Measurements from ENCODE around the gene PLCB2. TPM values are rescaled to one million over a fixed set of nuclear protein-coding genes. Genes with fewer than 3 reads are reported as not detected.

Gene PLCB2
- polyA plus RNA-seq, 1 donor (not counting 4 experiments of a cell fraction or from before 2014, with no cell fraction given), result 0.73 TPM

DNA sequence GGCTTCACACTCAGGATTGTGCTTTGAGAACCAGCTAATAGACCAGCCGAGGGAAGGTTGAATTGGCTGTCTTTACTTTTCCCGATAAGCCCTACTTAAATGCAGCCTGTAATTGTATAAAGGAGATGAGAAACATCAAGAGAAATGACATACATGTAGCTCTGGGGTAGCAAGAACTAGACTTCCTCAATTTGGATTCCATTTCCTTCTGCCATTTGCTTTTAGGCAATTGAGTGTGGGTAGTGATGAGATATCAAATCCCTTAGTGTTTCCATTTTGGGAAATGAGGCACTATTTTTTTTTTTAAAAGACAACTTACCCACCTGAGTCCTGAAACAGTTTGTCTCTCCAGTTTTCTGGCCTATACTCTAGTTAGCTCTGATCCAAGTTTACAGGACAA lies 18.0 kb upstream of the PLCB2 start:
- H3K9me3 ChIP-seq (ENCODE audit: control insufficient read depth, low read depth, low read length), result no peaks in the 10 kb centered on the region
- peaks cover 0 to 10% of the 10 kb centered on the region in 2 experiments for H3K36me3 ChIP-seq (ENCODE audit: control insufficient read depth in 2 of 2, extremely low read depth in 1 of 2, insufficient read depth in 2 of 2, low read length in 2 of 2)
- peaks cover 21% of the 10 kb centered on the region for H3K79me2 ChIP-seq (ENCODE audit: control insufficient read depth, insufficient read depth, low read length)
- no peak overlapping the region for H2AFZ ChIP-seq (ENCODE audit: control insufficient read depth, low read length)
- H3K9ac ChIP-seq (ENCODE audit: control insufficient read depth, extremely low read depth, insufficient read depth, low read length), result no peak overlapping the region
- H3K4me2 ChIP-seq (ENCODE audit: control insufficient read depth, extremely low read depth, insufficient read depth, low read depth, low read length), result peak overlapping the region; percentile 60
- no peaks in the 10 kb centered on the region for H3K27me3 ChIP-seq (ENCODE audit: control insufficient read depth, extremely low read depth, insufficient read depth, low read length)
- H4K20me1 ChIP-seq (ENCODE audit: control insufficient read depth, extremely low read depth, insufficient read depth, low read length), result no peaks in the 10 kb centered on the region
- FAIRE-seq, result no peak
- TF ChIP-seq, protein P1, sequence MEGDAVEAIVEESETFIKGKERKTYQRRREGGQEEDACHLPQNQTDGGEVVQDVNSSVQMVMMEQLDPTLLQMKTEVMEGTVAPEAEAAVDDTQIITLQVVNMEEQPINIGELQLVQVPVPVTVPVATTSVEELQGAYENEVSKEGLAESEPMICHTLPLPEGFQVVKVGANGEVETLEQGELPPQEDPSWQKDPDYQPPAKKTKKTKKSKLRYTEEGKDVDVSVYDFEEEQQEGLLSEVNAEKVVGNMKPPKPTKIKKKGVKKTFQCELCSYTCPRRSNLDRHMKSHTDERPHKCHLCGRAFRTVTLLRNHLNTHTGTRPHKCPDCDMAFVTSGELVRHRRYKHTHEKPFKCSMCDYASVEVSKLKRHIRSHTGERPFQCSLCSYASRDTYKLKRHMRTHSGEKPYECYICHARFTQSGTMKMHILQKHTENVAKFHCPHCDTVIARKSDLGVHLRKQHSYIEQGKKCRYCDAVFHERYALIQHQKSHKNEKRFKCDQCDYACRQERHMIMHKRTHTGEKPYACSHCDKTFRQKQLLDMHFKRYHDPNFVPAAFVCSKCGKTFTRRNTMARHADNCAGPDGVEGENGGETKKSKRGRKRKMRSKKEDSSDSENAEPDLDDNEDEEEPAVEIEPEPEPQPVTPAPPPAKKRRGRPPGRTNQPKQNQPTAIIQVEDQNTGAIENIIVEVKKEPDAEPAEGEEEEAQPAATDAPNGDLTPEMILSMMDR (optimal IDR thresholded peaks at IDR 0.05 in 1 of 3, IDR thresholded peaks at IDR 0.05 in 1 of 3, conservative IDR thresholded peaks at IDR 0.05 in 1 of 3; ENCODE audit: extremely low read depth in 1 of 3, insufficient read depth in 2 of 3, low read length in 3 of 3), result no peak
- no peak for TF ChIP-seq EZH2 (IDR thresholded peaks at IDR 0.05; ENCODE audit: low read length)
- H3K4me3 ChIP-seq (ENCODE audit: control insufficient read depth in 2 of 3, extremely low read depth in 1 of 3, insufficient read depth in 2 of 3, low read depth in 1 of 3, low read length in 3 of 3), result peak overlapping the region in 1 of 3 experiments; percentile 73
- peaks cover 45% of the 10 kb centered on the region for H3K4me1 ChIP-seq (ENCODE audit: control insufficient read depth, extremely low read depth, insufficient read depth, low read length)
- DNase-seq (ENCODE audit: low read depth, low spot score), result no peak
- no peak overlapping the region for H3K27ac ChIP-seq (ENCODE audit: control insufficient read depth, insufficient read depth, low read length)
- H3K9me1 ChIP-seq (ENCODE audit: control insufficient read depth, extremely low read depth, insufficient read depth, low read length), result peaks cover 3% of the 10 kb centered on the region
- dilution Hi-C loops (cut with MboI; ENCODE audit: extremely low pct_ligation_motif_present, low sequenced_read_pairs), result no loop called here

DNA sequence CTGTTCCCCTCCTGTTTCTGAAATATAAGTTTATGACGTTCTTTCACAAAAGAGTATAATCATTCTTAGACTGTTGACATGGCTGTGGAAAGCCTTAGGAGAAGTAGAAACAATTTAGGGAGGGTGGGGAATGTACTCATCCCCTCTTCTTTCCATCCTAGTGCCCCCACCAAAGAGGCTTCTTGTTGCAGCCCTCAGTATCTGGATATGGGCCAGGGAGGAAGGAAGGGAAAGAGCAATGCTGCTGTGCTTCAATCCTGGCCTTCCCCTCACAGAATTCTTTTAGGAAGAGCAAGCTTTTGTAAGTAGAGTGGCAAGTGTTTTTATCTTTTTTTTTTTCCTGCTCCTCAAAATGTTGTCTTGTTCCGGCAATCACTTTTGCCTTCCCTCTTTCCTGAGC lies 17.5 kb upstream of the PLCB2 start:
- no peak for FAIRE-seq
- Histone ChIP-seq H3K9me1 (ENCODE audit: control insufficient read depth, extremely low read depth, insufficient read depth, low read length) (peaks cover 3% of the 10 kb centered on the region), H3K9ac (ENCODE audit: control insufficient read depth, extremely low read depth, insufficient read depth, low read length) (no peak overlapping the region), H2AFZ (ENCODE audit: control insufficient read depth, low read length) (no peak overlapping the region), H3K79me2 (ENCODE audit: control insufficient read depth, insufficient read depth, low read length) (peaks cover 21% of the 10 kb centered on the region), H3K36me3 (ENCODE audit: control insufficient read depth in 2 of 2, extremely low read depth in 1 of 2, insufficient read depth in 2 of 2, low read length in 2 of 2) (peaks cover 0 to 10% of the 10 kb centered on the region in 2 experiments), H3K4me3 (ENCODE audit: control insufficient read depth in 2 of 3, extremely low read depth in 1 of 3, insufficient read depth in 2 of 3, low read depth in 1 of 3, low read length in 3 of 3) (peak overlapping the region; percentile 65 to 73 (median 73)), H3K9me3 (ENCODE audit: control insufficient read depth, low read depth, low read length) (no peaks in the 10 kb centered on the region), H4K20me1 (ENCODE audit: control insufficient read depth, extremely low read depth, insufficient read depth, low read length) (no peaks in the 10 kb centered on the region), H3K4me2 (ENCODE audit: control insufficient read depth, extremely low read depth, insufficient read depth, low read depth, low read length) (peak overlapping the region; percentile 60), H3K4me1 (ENCODE audit: control insufficient read depth, extremely low read depth, insufficient read depth, low read length) (peaks cover 45% of the 10 kb centered on the region), H3K27me3 (ENCODE audit: control insufficient read depth, extremely low read depth, insufficient read depth, low read length) (no peaks in the 10 kb centered on the region), H3K27ac (ENCODE audit: control insufficient read depth, insufficient read depth, low read length) (no peak overlapping the region)
- dilution Hi-C loops (cut with MboI; ENCODE audit: extremely low pct_ligation_motif_present, low sequenced_read_pairs), result no loop called here
- TF ChIP-seq, protein P1 (optimal IDR thresholded peaks at IDR 0.05 in 1 of 3, IDR thresholded peaks at IDR 0.05 in 1 of 3, conservative IDR thresholded peaks at IDR 0.05 in 1 of 3; ENCODE audit: extremely low read depth in 1 of 3, insufficient read depth in 2 of 3, low read length in 3 of 3), result no peak
- no peak for DNase-seq (ENCODE audit: low read depth, low spot score)

All from keratinocyte (primary cell).